Stimulated activated memory B cell treated with anti-CD40 and anti-IgM and Interleukin-4, amounts not matched to agents 10 μg/mL and 1 μg/mL and 100 μg/mL, for 72 hours (primary cell): Measurements from ENCODE around the gene GATAD1.
"Not testable (repeated sequence)": the region's sequence is repeated elsewhere in the genome, so short reads cannot be mapped to it uniquely, and the experiment has no call there.

ENCODE experiments used
- ATAC-seq: fragments of 150-1000 bp; cut with Tn5 transposase; 2 replicates; pipeline ENCODE4 v1.10.0; 2021
- H3K27ac Mint-ChIP-seq: one replicate; pipeline ENCODE4 v1.8.0; 2022; ENCODE audit warnings: mild to moderate bottlenecking, mixed read lengths
- H3K27me3 Mint-ChIP-seq: one replicate; pipeline ENCODE4 v1.8.0; 2022; ENCODE audit warnings: mixed read lengths
- H3K36me3 Mint-ChIP-seq: one replicate; pipeline ENCODE4 v1.8.0; 2022; ENCODE audit warnings: mixed read lengths
- H3K4me1 Mint-ChIP-seq: one replicate; pipeline ENCODE4 v1.8.0; 2022; ENCODE audit warnings: mixed read lengths
- H3K4me3 Mint-ChIP-seq: one replicate; pipeline ENCODE4 v1.8.0; 2022; ENCODE audit warnings: mild to moderate bottlenecking, moderate library complexity, mixed read lengths
- H3K9me3 Mint-ChIP-seq: one replicate; pipeline ENCODE4 v1.8.0; 2022; ENCODE audit warnings: mixed read lengths

The GATAD1 gene

GRCh38 chr7:92461027-92462003 lies 14.0 kb downstream of the GATAD1 start:
- Mint-ChIP-seq H3K9me3 (no peaks in the 10 kb centered on the region), H3K4me3 (no peak overlapping the region), H3K27me3 (no peaks in the 10 kb centered on the region), H3K36me3 (peaks cover 19% of the 10 kb centered on the region), H3K27ac (no peak overlapping the region), H3K4me1 (no peaks in the 10 kb centered on the region)
- peak; percentile 57 for ATAC-seq

- no peak overlapping the region for H3K27ac Mint-ChIP-seq
- peaks cover 17% of the 10 kb centered on the region for H3K36me3 Mint-ChIP-seq
- no peak overlapping the region for H3K4me3 Mint-ChIP-seq
- no peaks in the 10 kb centered on the region for H3K27me3 Mint-ChIP-seq
- H3K9me3 Mint-ChIP-seq = peaks cover 2% of the 10 kb centered on the region
- no peaks in the 10 kb centered on the region for H3K4me1 Mint-ChIP-seq
- no peak for ATAC-seq
Measured at GRCh38 chr7:92462560-92462959, 15.3 kb downstream of the GATAD1 start.

GRCh38 chr7:92464515-92464914 lies 17.2 kb downstream of the GATAD1 start:
- Mint-ChIP-seq H3K4me3 (no peak overlapping the region), H3K36me3 (peaks cover 32% of the 10 kb centered on the region), H3K27me3 (no peaks in the 10 kb centered on the region), H3K4me1 (no peaks in the 10 kb centered on the region), H3K27ac (no peak overlapping the region), H3K9me3 (peaks cover 6% of the 10 kb centered on the region)
- no peak for ATAC-seq

- no peak for ATAC-seq
- Mint-ChIP-seq H3K4me3 (no peak overlapping the region), H3K36me3 (peaks cover 33% of the 10 kb centered on the region), H3K27me3 (no peaks in the 10 kb centered on the region), H3K27ac (no peak overlapping the region), H3K9me3 (peaks cover 6% of the 10 kb centered on the region), H3K4me1 (no peaks in the 10 kb centered on the region)
Measured at GRCh38 chr7:92466682-92467081, 19.4 kb downstream of the GATAD1 start.

- not testable (repeated sequence) for ATAC-seq, H3K27ac Mint-ChIP-seq, H3K27me3 Mint-ChIP-seq, H3K4me1 Mint-ChIP-seq, H3K4me3 Mint-ChIP-seq, H3K9me3 Mint-ChIP-seq
- peaks cover 25% of the 10 kb centered on the region for H3K36me3 Mint-ChIP-seq
Measured at GRCh38 chr7:92468589-92468988, 21.3 kb downstream of the GATAD1 start.

GRCh38 chr7:92473989-92474388 lies 26.7 kb downstream of the GATAD1 start:
- peaks cover 23% of the 10 kb centered on the region for H3K36me3 Mint-ChIP-seq
- H3K27ac Mint-ChIP-seq, ATAC-seq, H3K4me3 Mint-ChIP-seq, H3K27me3 Mint-ChIP-seq, H3K9me3 Mint-ChIP-seq, H3K4me1 Mint-ChIP-seq: not testable (repeated sequence)

GRCh38 chr7:92475261-92475770 lies 28.0 kb downstream of the GATAD1 start:
- H3K36me3 Mint-ChIP-seq = peaks cover 16% of the 10 kb centered on the region
- not testable (repeated sequence) for H3K27ac Mint-ChIP-seq, H3K4me1 Mint-ChIP-seq

GRCh38 chr7:92475851-92476590 lies 28.7 kb downstream of the GATAD1 start:
- H3K9me3 Mint-ChIP-seq, H3K4me3 Mint-ChIP-seq, H3K27me3 Mint-ChIP-seq, H3K27ac Mint-ChIP-seq, ATAC-seq, H3K4me1 Mint-ChIP-seq: not testable (repeated sequence)
- H3K36me3 Mint-ChIP-seq = peaks cover 16% of the 10 kb centered on the region

More at GRCh38 chr7:92475261-92475770, 28.0 kb downstream of the GATAD1 start:
- not testable (repeated sequence) for ATAC-seq, H3K9me3 Mint-ChIP-seq, H3K27me3 Mint-ChIP-seq, H3K4me3 Mint-ChIP-seq

GRCh38 chr7:92477681-92478080 lies 30.4 kb downstream of the GATAD1 start, which contains the start of gene ERVW-1:
Gene ERVW-1, minus strand, starts transcription at chr7:92477946. Its CDS starts 7,565 bp downstream, at chr7:92470381.
- not testable (repeated sequence) for H3K4me1 Mint-ChIP-seq, ATAC-seq, H3K4me3 Mint-ChIP-seq, H3K9me3 Mint-ChIP-seq, H3K27ac Mint-ChIP-seq, H3K27me3 Mint-ChIP-seq
- peaks cover 16% of the 10 kb centered on the region for H3K36me3 Mint-ChIP-seq

- no peaks in the 10 kb centered on the region for H3K9me3 Mint-ChIP-seq
- no peak for ATAC-seq
- no peaks in the 10 kb centered on the region for H3K27me3 Mint-ChIP-seq
Measured at GRCh38 chr7:92478095-92478494, 30.8 kb downstream of the GATAD1 start.

GRCh38 chr7:92478711-92479110 lies 31.4 kb downstream of the GATAD1 start:
- ATAC-seq = no peak
- Mint-ChIP-seq H3K4me3 (no peak overlapping the region), H3K9me3 (no peaks in the 10 kb centered on the region), H3K27ac (no peak overlapping the region), H3K27me3 (no peaks in the 10 kb centered on the region), H3K36me3 (peaks cover 16% of the 10 kb centered on the region), H3K4me1 (no peaks in the 10 kb centered on the region)

More at GRCh38 chr7:92478095-92478494, 30.8 kb downstream of the GATAD1 start:
- H3K4me1 Mint-ChIP-seq = no peaks in the 10 kb centered on the region
- H3K36me3 Mint-ChIP-seq = peaks cover 16% of the 10 kb centered on the region
- H3K27ac Mint-ChIP-seq = no peak overlapping the region
- H3K4me3 Mint-ChIP-seq = no peak overlapping the region

- not testable (repeated sequence) for H3K9me3 Mint-ChIP-seq, H3K4me3 Mint-ChIP-seq, H3K27ac Mint-ChIP-seq
Measured at GRCh38 chr7:92479146-92479545, 31.9 kb downstream of the GATAD1 start.

GRCh38 chr7:92483624-92484023 lies 36.3 kb downstream of the GATAD1 start:
- H3K9me3 Mint-ChIP-seq, H3K4me1 Mint-ChIP-seq, ATAC-seq, H3K27ac Mint-ChIP-seq, H3K27me3 Mint-ChIP-seq, H3K36me3 Mint-ChIP-seq, H3K4me3 Mint-ChIP-seq: not testable (repeated sequence)

More at GRCh38 chr7:92479146-92479545, 31.9 kb downstream of the GATAD1 start:
- H3K36me3 Mint-ChIP-seq = peaks cover 15% of the 10 kb centered on the region
- not testable (repeated sequence) for H3K27me3 Mint-ChIP-seq, H3K4me1 Mint-ChIP-seq, ATAC-seq

- ATAC-seq, H3K9me3 Mint-ChIP-seq, H3K4me3 Mint-ChIP-seq, H3K27ac Mint-ChIP-seq, H3K4me1 Mint-ChIP-seq, H3K27me3 Mint-ChIP-seq: not testable (repeated sequence)
- H3K36me3 Mint-ChIP-seq = peaks cover 11% of the 10 kb centered on the region
Measured at GRCh38 chr7:92484226-92484625, 36.9 kb downstream of the GATAD1 start.

- Mint-ChIP-seq H3K4me1 (no peaks in the 10 kb centered on the region), H3K4me3 (no peak overlapping the region), H3K27me3 (no peaks in the 10 kb centered on the region), H3K27ac (no peak overlapping the region), H3K9me3 (no peaks in the 10 kb centered on the region), H3K36me3 (peaks cover 18% of the 10 kb centered on the region)
- ATAC-seq = no peak
Measured at GRCh38 chr7:92485267-92485892, 38.1 kb downstream of the GATAD1 start.
